HepG2 (cell line): ENCODE data around the gene ZGRF1. TPM values are rescaled to one million over a fixed set of nuclear protein-coding genes. Genes with fewer than 3 reads are reported as not detected.

Experiments
- CTCF ChIP-seq: sonication (generic); formaldehyde crosslinking; IDR thresholded peaks from 2 replicates; pipeline ENCODE4 v1.5.0; 2020; ENCODE audit warnings: mild to moderate bottlenecking, missing genetic modification reagents, moderate library complexity
- DMTF1 ChIP-seq: sonication (generic); formaldehyde crosslinking; IDR thresholded peaks from 2 replicates; pipeline ENCODE4 v1.4.0; 2020; ENCODE audit warnings: mild to moderate bottlenecking, missing genetic modification reagents
- GABPB1 ChIP-seq: IDR thresholded peaks from 2 replicates; pipeline ENCODE4 v1.6.1; 2016; ENCODE audit warnings: mild to moderate bottlenecking, missing genetic modification reagents, moderate library complexity, missing compliant biosample characterization
- GLMP ChIP-seq: sonication (generic); formaldehyde crosslinking; IDR thresholded peaks from 2 replicates; pipeline ENCODE4 v1.9.0; 2021; ENCODE audit warnings: missing genetic modification reagents, mild to moderate bottlenecking, borderline replicate concordance
- HMG20B ChIP-seq: conservative IDR thresholded peaks from 2 replicates; pipeline ENCODE4 v1.6.1; 2016; ENCODE audit warnings: missing genetic modification reagents, missing compliant biosample characterization
- HNF4A ChIP-seq: sonication (generic); formaldehyde crosslinking; IDR thresholded peaks from 2 replicates; pipeline ENCODE4 v1.4.0; 2020; ENCODE audit warnings: missing genetic modification reagents
- JARID2 ChIP-seq: sonication (generic); formaldehyde crosslinking; IDR thresholded peaks from 2 replicates; pipeline ENCODE4 v1.8.1; 2023; ENCODE audit warnings: missing genetic modification reagents, inconsistent platforms; ENCODE audit not compliant: insufficient replicate concordance
- MAX ChIP-seq: IDR thresholded peaks from 2 replicates; pipeline ENCODE4 v1.6.1; 2012; ENCODE audit warnings: inconsistent platforms
- MED8 ChIP-seq: sonication (generic); formaldehyde crosslinking; IDR thresholded peaks from 2 replicates; pipeline ENCODE4 v1.8.1; 2023; ENCODE audit warnings: mild to moderate bottlenecking, missing genetic modification reagents; ENCODE audit not compliant: insufficient replicate concordance
- NCOA2 ChIP-seq: sonication (generic); formaldehyde crosslinking; IDR thresholded peaks from 2 replicates; pipeline ENCODE4 v1.8.0; 2022; ENCODE audit warnings: inconsistent platforms
- NR1H2 ChIP-seq: sonication (generic); formaldehyde crosslinking; IDR thresholded peaks from 2 replicates; pipeline ENCODE4 v1.8.1; 2022; ENCODE audit warnings: low read depth, missing genetic modification reagents, borderline replicate concordance
- PHF20 ChIP-seq: sonication (generic); formaldehyde crosslinking; IDR thresholded peaks from 2 replicates; pipeline ENCODE4 v1.5.0; 2020; ENCODE audit warnings: mild to moderate bottlenecking, missing genetic modification reagents
- PREB ChIP-seq: sonication (generic); formaldehyde crosslinking; IDR thresholded peaks from 2 replicates; pipeline ENCODE4 v1.4.0; 2020; ENCODE audit warnings: missing genetic modification reagents
- SP140L ChIP-seq: sonication (generic); formaldehyde crosslinking; IDR thresholded peaks from 2 replicates; pipeline ENCODE4 v1.4.0; 2020; ENCODE audit warnings: missing genetic modification reagents, borderline replicate concordance
- XBP1 ChIP-seq: sonication (generic); formaldehyde crosslinking; IDR thresholded peaks from 2 replicates; pipeline ENCODE4 v1.5.0; 2020; ENCODE audit warnings: missing genetic modification reagents
- ZBTB42 ChIP-seq: sonication (generic); formaldehyde crosslinking; IDR thresholded peaks from 2 replicates; pipeline ENCODE4 v1.5.0; 2020; ENCODE audit warnings: mild to moderate bottlenecking, missing genetic modification reagents
- ZMAT3 ChIP-seq: sonication (generic); formaldehyde crosslinking; conservative IDR thresholded peaks from 2 replicates; pipeline ENCODE4 v1.7.0; 2021; ENCODE audit warnings: missing genetic modification reagents
- ZMYM3 ChIP-seq: sonication (generic); formaldehyde crosslinking; IDR thresholded peaks from 2 replicates; pipeline ENCODE4 v1.5.1; 2020; ENCODE audit warnings: mild to moderate bottlenecking, missing genetic modification reagents
- ZNF350 ChIP-seq: sonication (generic); formaldehyde crosslinking; IDR thresholded peaks from 2 replicates; pipeline ENCODE4 v1.4.0; 2020; ENCODE audit warnings: mild to moderate bottlenecking, low read depth, missing genetic modification reagents, borderline replicate concordance
- ZNF468 ChIP-seq: sonication (generic); formaldehyde crosslinking; IDR thresholded peaks from 2 replicates; pipeline ENCODE4 v1.8.0; 2022; ENCODE audit warnings: mild to moderate bottlenecking, moderate library complexity, missing genetic modification reagents
- ZNF547 ChIP-seq: sonication (generic); formaldehyde crosslinking; IDR thresholded peaks from 2 replicates; pipeline ENCODE4 v1.5.1; 2020; ENCODE audit warnings: mild to moderate bottlenecking, missing genetic modification reagents
- ZNF629 ChIP-seq: sonication (generic); formaldehyde crosslinking; conservative IDR thresholded peaks from 2 replicates; pipeline ENCODE4 v1.5.0; 2020; ENCODE audit warnings: missing genetic modification reagents
- ZNF777 ChIP-seq: sonication (generic); formaldehyde crosslinking; IDR thresholded peaks from 2 replicates; pipeline ENCODE4 v1.4.0; 2020; ENCODE audit warnings: missing genetic modification reagents
- polyA plus RNA-seq, 8 experiments: library from polyadenylated mRNA; depleted of rRNA in 3 of 8; stranded (reverse) in 7 of 8; unstranded in 1 of 8; fragments of >200 nt; fragmentation: Illumina TruSeq in 4 of 8; extraction: Trizol in 4 of 8; gene quantifications; 2 replicates each; pipeline versions ENCODE4 v1.2.1 to v1.2.3, GENCODE V29; 2011 to 2016; ENCODE audit warnings: low read depth in 4 of 8, missing spikeins in 1 of 8, mixed read lengths in 1 of 8; ENCODE audit not compliant: insufficient read depth in 1 of 8
- total RNA-seq, 5 experiments: library from RNA; depleted of rRNA; stranded (reverse); fragments of >200 nt; fragmentation: Illumina TruSeq; extraction: Trizol; gene quantifications; 2 replicates each; pipeline ENCODE4 v1.2.3, GENCODE V29; 2016; ENCODE audit warnings: low read depth in 1 of 5

Gene ZGRF1
- total and polyA plus RNA-seq, 2 of the 13 experiments (the other 11 are each of a cell fraction or from before 2014, with no cell fraction given), result 8.6 to 15.9 TPM

GRCh38 chr4:112636688-112637551 lies at the start of gene ZGRF1, which contains the start of gene LARP7 (continued):
- TF ChIP-seq MAX, result peak; percentile 68
- no peak for TF ChIP-seq GLMP (CRISPR knock-in tag)
- TF ChIP-seq ZNF547 (CRISPR knock-in tag), result peak; percentile 45; the same call in 1 of the 2 replicates
- TF ChIP-seq ZMAT3 (CRISPR knock-in tag), result peak; percentile 40; the same call in 1 of the 2 replicates
- peak; percentile 24; the same call in 1 of the 2 replicates for TF ChIP-seq HNF4A (CRISPR knock-in tag)
- no peak for TF ChIP-seq SP140L (CRISPR knock-in tag)
- no peak for TF ChIP-seq PREB (CRISPR knock-in tag)
- no peak for TF ChIP-seq XBP1 (CRISPR knock-in tag)
- no peak for TF ChIP-seq ZMYM3 (CRISPR knock-in tag)
- TF ChIP-seq NCOA2 (CRISPR knock-in tag), result peak; percentile 29; the same call in 1 of the 2 replicates
- peak; percentile 83 for TF ChIP-seq CTCF
- peak; percentile 85; the same call in 1 of the 2 replicates for TF ChIP-seq ZNF350 (CRISPR knock-in tag)
- TF ChIP-seq GABPB1 (CRISPR knock-in tag), result peak; percentile 95
- TF ChIP-seq PHF20 (CRISPR knock-in tag), result peak; percentile 95
- no peak for TF ChIP-seq ZBTB42 (CRISPR knock-in tag)
- no peak for TF ChIP-seq HMG20B
- TF ChIP-seq ZNF777, result peak; percentile 53; the same call in 1 of the 2 replicates
- no peak for TF ChIP-seq JARID2 (CRISPR knock-in tag)
- no peak for TF ChIP-seq ZNF468 (CRISPR knock-in tag)
- TF ChIP-seq NR1H2 (CRISPR knock-in tag), result no peak
- TF ChIP-seq DMTF1, result no peak
- no peak for TF ChIP-seq MED8 (CRISPR knock-in tag)
- TF ChIP-seq ZNF629 (CRISPR knock-in tag), result no peak
